ENCODE data around the gene NDUFB8. TPM values are rescaled to one million over a fixed set of nuclear protein-coding genes. Genes with fewer than 3 reads are reported as not detected.

The NDUFB8 gene
- total and polyA plus RNA-seq, 10 of the 15 experiments (the other 5 are each of a cell fraction or from before 2014, with no cell fraction given), result 180 to 572 (median 382) TPM

GRCh38 chr10:100485366-100485765 lies 44.3 kb downstream of the NDUFB8 start:
- H3K79me2 ChIP-seq (ENCODE audit: control insufficient read depth, insufficient read depth, low read length), result no peaks in the 10 kb centered on the region
- no peak overlapping the region for H3K4me3 ChIP-seq
- ATAC-seq (no peak), FAIRE-seq (no peak), DNase-seq (ENCODE audit: low read depth, low spot score) (no peak)
- H3K9me3 ChIP-seq (replicated peaks; ENCODE audit: control insufficient read depth, insufficient read depth, low read length), result no peaks in the 10 kb centered on the region
- BruUV-seq (replicated peaks), result no TSS peak
- H2AFZ ChIP-seq (ENCODE audit: control insufficient read depth, low read depth, low read length), result no peak overlapping the region
- ChIA-PET RAD21 (ENCODE audit: unreplicated experiment) (no interaction called here), POLR2A (no interaction called here), SMC1A (ENCODE audit: uncharacterized antibody, unreplicated experiment) (interaction anchor here (1.0 kb wide), 1 partner anchor 118 kb away, joined by 3 read pairs; no protein-coding TSS in a partner anchor), CTCF (interaction anchor here (0.7 to 1.3 kb wide), 2 partner anchors 10 to 33 kb away, joined by 3 to 4 read pairs; no protein-coding TSS in a partner anchor)
- no peak overlapping the region for H3K4me2 ChIP-seq (ENCODE audit: control insufficient read depth, insufficient read depth)
- TF ChIP-seq ELK1 (IDR thresholded peaks at IDR 0.05; ENCODE audit: low read depth, low read length) (no peak), NKRF (conservative IDR thresholded peaks at IDR 0.05) (no peak), SPI1 (IDR thresholded peaks at IDR 0.05; ENCODE audit: borderline replicate concordance, insufficient read depth, low read depth, low read length) (no peak)
- peaks cover 5 to 14% of the 10 kb centered on the region in 2 experiments; a peak in 3 of 4 replicates for H3K36me3 ChIP-seq (ENCODE audit: control insufficient read depth in 2 of 2, insufficient read depth in 2 of 2, low read length in 1 of 2)
- H3K9ac ChIP-seq (ENCODE audit: control insufficient read depth, insufficient read depth, low read length), result no peak overlapping the region
- no peak overlapping the region for H3K27ac ChIP-seq (ENCODE audit: control insufficient read depth, insufficient read depth)
- intact Hi-C loops (cut with micrococcal nuclease; ENCODE audit: unreplicated experiment) (no loop called here), in situ Hi-C loops (cut with MboI) (no loop called here)
- H4K20me1 ChIP-seq (ENCODE audit: control insufficient read depth, insufficient read depth), result peaks cover 2% of the 10 kb centered on the region; the same call in 1 of the 2 replicates
- WGBS (ENCODE audit: insufficient coverage, insufficient replicate concordance, low lambda C conversion rate, missing lambda C conversion rate), result 92% methylated on average over 8 of the region's 8 CpGs
- H3K27me3 ChIP-seq (replicated peaks in 1 of 2; ENCODE audit: control insufficient read depth in 2 of 2, insufficient read depth in 2 of 2, low read length in 1 of 2), result peaks cover 0 to 6% of the 10 kb centered on the region in 2 experiments; a peak in 1 of 4 replicates
- H3K4me1 ChIP-seq (ENCODE audit: control insufficient read depth, insufficient read depth, low read length), result peaks cover 5% of the 10 kb centered on the region

Data from GM12878 (cell line).